NCI-H1436 (cell line): ENCODE measurements around the gene RAB17.
"Not testable (repeated sequence)": the region's sequence is repeated elsewhere in the genome, so short reads cannot be mapped to it uniquely, and the experiment has no call there.

Experiments used
- DNase-seq: peaks from one replicate; lab custom pipeline; 2025; lab: John Stamatoyannopoulos, UW

RAB17 gene

DNA sequence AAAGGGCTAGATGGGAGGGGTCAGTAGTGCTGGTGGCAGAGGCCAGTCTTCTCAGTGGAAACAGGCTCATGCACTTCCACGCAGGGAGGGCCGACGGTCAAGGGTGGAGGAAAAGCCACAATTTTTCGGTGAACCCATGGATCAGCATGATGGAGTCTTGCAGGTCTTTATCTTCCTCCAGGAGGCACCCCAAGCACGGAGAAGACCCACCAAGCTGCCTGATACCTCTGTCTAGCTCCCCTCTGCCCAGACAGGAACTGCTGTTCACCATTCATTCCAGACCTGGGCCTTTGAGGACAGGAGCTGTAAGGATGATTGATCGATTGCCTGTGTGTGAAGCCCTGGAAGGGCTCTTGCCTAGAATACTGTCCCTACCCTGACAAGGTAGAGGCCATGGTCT lies 34.0 kb upstream of the RAB17 start:
- no peak for DNase-seq

DNA sequence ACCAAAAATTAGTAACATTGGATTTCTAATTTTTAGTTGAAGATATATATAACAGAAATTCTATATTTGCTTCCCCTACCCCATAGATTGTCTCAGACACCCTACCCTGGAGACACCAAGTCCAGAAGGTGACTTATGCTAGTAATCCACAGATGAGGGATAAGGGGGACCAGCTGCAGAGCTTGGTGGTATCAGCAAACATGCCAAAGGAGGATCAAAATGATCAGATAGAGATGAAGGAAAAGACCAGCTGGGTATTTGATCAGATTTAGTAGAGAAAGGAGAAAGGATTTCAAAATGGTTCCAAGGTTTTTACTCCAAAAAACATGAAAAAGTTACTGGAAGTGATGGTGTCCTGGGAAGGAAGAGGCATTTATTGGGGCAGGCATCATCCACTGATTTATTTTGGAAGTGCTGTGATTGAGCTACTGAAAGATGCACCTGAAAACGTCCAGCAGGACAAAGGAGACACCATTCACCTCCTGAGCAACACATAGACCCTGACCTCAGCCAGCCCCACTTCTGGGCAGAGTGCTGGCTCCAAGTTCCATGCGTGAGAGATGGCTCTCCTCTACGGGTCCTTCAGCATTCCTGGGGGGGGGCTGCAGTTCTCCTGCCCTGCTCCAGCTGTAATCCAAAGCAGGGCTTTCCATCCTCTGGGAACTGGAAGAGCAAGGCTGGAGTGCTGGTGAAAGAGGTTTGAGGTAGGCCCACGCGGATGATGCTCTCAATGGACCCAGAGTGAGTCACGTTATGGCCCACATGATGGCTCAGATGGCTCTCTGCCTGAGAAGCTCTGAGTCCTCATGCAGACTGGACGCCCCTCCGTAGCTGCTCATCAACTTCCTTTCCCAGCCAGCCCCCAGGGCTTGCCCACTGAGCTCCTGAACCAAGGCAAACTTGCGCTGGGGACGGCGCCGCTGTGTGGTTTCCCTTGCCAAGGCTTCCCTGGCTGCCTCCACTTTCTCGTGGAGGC lies 33.2 kb upstream of the RAB17 start:
- DNase-seq: no peak

DNA sequence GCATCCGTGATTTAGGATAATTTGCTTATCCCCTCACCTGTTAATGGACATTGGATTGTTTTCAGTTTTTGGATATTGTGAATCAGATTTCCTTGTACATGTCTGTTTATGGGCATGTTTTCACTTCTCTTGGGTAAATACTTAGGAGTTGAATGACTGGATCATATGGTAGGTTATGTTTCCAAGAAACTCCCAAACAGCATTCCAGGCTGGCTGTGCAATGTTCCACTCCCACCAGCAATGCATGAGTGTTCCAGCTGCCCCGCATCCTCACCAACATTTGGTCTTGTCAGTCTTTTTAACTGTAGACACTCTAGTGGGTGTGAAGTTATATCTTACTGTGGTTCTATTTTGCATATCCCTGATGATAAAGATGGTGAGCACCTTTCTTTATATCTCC lies 27.9 kb upstream of the RAB17 start:
- no peak for DNase-seq

DNA sequence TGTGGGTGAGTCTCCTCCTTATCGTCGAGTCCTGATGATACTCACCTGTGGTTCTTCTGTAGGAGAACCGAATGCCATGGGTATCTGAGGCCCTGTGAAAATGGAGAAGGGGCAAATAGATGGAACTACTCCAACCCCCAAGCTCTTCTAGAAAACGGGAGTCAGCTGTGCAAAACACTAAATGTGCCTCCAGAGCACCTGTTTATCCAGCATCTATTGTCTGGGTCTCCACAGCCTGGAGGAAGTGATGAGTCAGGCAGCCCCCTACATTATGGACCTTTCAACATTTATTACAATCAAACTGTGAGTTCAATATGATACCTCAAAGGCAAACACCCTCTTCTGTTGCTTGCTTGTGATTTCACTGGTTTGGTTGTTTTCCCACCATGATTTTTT lies 27.1 kb upstream of the RAB17 start:
- DNase-seq: no peak

DNA sequence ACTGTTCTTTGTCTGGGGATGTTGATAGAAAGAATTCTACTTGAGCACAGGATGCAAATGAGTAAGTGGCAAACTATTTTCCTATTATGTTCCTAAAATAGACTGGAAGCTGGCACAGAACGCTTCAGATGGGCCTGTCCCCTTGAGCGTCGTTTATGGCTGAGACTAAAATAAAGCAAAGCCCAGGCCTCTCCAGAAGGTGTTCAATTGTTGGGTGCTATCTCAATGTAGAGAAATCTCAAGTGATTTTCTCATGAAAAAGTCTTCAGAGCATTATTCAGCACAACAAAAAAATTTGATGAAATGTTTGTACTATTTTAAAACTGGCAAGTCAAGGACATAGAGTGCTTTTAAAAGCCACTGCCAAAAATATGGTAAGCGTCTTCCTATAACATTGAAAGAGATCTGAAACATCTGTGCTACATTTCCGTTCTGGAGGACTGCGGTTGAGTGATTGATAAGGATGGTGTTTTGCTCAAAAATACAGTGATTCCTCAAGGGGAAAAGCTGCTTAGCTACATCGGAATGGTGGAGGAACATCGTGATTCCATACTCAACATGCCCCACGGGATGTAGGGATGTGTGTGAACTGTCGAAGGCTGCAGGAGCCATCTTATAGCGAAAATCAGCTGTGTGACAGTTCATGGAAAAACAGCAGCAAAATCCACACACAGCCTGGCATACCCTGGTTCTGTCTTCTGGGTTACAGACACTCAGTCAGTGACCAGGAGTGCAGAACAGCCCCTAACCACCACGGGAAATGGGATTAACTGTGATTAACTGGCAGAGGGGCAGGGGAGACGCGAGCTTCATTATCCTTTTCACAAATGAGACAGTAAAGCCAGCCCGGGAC lies 26.4 kb upstream of the RAB17 start:
- no peak for DNase-seq

DNA sequence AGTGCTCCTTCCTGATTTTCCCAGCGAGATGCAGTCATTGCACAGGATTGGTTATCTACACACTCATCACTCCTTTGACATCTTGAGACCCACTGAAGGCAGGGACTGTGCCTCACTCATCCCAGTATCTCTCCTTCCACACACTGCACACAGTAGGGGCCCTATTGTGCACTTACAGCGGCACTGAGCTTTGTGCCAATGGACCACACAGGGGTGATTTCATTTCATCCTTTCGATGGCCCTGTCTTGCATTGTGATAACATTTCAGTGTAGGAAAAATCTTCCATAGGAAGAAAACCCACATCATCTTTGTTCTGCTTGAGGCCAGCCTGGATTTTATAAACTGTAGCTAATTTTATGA lies 25.8 kb upstream of the RAB17 start:
- DNase-seq: no peak

DNA sequence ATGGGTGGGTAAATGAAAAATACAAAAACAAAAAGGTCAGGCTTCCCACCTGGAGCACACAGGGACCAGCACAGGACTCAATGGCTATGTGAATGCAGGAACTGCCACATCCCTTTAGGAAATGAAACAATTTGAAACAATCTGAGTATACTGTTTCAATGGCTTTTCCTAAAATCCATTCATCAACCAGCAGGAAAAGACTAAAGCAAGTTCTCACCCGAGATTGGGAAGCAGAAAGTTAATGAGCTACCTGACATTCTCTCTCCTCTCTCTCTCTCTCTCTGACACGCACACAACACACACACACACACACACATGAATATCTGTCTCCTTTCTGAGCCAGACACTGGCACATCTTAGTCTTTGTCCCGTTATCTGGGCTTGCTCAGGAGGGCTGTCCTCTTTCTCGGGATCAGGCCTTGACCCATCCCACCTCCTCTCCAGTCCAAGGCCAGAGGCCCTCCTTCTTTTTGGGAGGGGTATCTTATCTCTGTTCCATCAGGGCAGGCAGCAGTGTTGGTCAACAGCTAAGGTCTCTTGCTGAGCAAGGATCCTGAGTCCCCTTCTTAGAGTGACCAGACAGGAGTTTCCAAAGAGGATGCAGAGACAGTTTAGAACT lies 25.2 kb upstream of the RAB17 start:
- no peak for DNase-seq

DNA sequence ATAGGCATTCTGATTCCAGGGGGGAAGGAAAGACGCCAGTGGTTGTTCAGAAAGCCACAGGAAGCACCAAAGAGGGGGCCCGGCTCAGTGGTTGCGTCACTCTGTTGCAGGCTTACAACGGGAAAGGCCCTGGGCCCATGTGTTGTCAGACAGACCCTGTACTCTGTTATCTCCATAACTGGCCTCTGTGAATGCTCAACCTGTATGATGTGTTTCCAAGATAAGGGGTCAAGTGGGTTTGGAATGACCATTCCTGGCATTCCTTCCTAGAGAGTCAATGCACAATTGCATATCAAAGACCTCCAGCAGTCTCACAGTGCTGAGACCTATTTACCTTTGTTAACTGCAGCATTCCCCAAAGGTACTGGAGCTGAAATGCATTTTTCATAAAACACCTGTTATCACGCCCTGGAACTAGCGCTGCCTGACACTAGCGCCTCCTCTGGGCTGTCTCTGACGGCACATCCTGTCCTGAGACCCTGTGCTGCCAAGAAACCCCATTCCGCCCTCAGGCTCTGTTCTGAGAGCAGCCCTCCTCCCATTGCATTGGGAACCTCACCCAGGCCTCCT lies 23.7 kb upstream of the RAB17 start:
- no peak for DNase-seq

DNA sequence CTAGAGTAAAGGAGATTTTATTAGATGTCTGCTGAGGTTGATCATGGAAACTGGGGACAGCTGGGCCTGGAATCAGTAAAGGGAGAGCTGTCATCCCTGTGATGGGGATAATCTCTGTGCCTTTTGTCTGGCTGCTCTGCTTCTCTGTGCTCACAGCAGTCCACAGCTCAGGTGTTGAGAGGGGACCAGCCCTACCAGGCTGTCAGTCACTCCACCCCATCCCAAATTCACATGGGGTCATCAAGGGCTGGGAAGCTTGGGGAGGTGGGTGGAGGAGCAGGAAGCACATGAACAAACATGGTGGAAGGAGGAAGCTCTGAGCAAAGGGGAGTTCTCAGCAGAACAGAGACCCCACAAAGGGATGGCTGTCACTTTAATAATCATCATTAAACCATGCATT lies 23.1 kb upstream of the RAB17 start:
- no peak for DNase-seq

DNA sequence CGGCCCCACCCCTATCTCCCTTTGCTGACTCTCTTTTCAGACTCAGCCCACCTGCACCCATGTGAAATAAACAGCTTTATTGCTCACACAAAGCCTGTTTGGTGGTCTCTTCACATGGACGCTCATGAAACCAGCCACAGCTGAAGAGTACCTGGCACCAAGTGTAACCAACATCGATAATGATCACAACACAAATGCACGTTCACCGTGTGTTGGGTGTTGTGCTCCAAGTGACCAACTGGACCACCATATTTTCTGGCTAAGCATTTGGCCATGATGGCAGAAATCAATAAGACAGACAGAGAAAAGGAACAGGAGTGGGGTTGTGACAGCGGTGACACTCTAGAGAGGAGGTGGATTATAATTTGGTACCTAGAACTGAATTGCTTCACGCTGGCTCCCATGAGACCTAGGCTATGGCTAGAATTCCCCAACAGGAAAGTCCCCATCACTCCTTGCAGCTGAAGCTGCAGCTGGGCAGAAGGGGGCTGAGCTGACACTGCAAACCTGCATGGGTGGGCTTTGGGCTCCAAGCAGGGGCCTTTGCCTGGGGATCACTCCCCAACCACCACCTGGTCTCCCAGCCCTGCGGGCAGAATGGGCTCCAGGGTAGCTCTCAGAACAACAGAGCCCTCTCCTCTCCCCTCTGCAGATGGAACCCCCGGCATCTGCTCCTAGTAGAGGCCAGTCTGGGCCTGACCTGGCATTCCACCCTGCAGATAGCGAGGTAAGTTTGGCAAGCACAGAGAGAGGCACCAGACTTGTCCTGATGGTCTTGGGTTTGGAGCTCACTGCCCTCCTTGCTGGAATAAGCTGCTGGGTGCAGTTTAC lies 22.2 kb upstream of the RAB17 start:
- DNase-seq: no peak

DNA sequence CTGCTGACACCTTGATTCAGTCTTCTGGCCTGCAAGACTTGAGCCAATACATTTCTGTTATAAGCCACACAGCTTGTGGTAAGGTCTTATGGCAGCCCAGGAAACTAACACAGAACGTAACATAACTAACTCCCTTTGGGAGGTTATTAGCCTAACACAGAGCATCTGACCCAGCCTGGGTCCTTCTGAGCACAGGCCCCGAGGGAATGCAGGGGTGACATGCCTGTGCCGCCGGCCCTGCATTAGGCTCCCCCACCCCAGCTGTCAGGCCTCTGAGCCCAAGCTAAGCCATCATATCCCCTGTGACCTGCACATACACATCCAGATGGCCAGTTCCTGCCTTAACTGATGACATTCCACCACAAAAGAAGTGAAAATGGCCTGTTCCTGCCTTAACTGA lies 16.0 kb upstream of the RAB17 start:
- DNase-seq: not testable (repeated sequence)

DNA sequence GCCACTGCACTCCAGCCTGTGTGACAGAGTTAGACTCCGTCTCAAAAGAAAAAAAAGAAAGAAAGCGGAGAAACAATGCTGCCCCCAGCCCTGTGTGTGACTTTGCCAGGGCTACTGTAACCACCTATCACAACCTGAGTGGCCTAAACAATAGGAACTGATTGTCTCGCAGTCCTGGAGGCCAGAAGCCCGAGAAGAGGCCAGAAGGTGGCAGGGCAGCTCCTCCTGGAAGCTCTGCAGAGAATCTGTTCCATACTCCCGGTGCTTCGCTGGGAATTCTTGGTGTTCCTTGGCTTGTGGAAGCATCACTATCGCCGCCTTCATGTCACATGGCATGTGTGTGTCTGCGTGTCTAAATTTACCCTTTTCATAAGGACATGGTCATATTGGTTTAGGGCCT lies 14.4 kb upstream of the RAB17 start:
- DNase-seq: no peak

DNA sequence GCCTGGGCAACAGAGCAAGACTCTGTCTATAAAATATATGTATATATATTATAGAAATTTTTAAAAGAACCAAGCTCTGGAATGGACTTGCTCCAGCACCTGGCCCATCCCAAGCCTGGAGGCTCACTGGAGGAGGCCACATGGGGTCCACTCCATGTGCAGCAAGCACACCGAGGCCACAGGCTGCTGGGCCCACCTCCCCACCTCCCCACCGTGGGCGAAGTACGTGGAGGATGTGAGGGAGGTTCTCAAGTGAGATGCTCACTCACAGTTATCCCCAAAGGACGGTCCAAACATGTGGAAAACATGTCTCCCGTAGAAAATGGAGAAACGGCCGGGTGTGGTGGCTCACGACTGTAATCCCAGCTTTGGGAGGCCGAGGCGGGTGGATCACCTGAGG lies 13.9 kb upstream of the RAB17 start:
- DNase-seq: no peak

DNA sequence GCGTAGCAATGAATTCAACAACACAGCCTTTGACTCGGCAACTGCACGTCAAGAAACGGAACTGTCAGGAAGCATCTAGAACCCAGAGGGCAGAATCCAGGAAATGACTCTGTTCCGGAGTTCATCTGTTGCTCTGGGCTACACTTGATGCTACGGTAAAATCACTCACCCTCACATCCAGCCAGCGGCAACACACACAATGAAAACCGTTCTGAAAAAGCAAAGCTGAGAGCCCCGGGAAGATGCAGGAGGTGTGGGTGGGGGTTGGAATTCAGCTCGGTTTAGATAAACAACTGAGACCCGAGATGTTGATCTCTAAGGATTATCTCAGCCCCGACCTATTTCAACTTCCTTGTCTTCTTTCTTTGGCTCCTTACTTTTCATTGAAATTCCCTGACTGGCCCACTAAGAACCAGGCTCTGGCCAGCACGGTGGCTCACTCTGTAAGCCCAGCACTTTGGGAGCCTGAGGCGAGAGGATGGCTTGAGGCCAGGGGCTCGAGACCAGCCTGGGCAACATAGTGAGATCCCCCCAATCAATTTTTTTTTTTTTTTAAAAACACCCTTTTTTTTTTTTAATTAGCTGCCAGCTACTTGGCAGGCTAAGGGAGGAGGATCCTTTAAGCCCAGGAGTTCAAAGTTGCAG lies 13.3 kb upstream of the RAB17 start:
- DNase-seq: no peak

DNA sequence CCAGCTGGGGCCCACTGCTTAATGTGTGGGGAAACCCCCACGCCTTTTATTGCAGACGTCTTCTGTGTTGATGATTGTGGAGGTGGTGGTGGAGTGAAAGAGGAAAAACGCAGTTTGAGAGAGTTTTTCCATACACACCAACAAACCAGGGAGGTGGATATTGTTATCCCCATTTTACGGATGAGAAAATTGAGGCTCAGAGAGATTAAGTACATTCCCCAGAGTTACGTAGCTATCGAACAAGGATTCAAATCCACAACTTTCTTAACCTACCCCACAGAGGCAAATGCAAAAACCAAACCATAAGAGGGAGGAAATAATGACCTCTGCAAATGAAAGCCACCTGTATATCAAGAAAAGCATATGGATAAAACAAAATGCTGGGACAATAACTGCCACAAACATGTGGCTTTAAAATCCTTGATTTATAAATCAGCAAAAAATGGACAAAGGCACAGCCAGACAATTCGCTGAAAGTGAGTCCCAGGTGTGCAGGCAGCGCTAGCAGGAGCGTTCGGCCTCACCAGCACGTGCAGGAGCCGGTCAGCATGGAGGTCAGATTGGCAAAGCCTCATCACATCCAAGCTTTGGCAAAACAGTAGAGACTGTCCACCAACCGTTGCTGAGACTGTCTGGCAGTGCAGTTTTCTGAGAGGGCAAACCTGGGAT lies 12.6 kb upstream of the RAB17 start:
- no peak for DNase-seq

DNA sequence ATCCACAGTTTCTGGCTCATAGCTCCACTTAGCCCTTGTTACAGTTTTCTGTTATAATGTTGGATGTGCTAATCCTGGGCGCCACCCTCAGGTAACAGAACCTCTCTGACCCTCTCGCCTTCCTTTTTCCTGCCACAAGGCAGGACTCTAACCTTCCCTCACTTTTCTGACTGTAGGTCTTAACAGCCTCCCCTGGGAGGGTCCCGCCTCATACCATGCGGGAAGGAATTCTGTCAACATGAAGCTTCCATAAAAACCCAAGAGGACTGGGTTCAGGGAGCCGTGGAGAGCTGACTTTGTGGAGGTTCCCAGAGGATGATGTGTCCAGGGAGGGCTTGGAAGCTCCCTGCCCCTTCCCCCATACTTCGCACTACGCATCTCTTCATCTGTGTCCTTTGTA lies 11.9 kb upstream of the RAB17 start:
- no peak for DNase-seq

DNA sequence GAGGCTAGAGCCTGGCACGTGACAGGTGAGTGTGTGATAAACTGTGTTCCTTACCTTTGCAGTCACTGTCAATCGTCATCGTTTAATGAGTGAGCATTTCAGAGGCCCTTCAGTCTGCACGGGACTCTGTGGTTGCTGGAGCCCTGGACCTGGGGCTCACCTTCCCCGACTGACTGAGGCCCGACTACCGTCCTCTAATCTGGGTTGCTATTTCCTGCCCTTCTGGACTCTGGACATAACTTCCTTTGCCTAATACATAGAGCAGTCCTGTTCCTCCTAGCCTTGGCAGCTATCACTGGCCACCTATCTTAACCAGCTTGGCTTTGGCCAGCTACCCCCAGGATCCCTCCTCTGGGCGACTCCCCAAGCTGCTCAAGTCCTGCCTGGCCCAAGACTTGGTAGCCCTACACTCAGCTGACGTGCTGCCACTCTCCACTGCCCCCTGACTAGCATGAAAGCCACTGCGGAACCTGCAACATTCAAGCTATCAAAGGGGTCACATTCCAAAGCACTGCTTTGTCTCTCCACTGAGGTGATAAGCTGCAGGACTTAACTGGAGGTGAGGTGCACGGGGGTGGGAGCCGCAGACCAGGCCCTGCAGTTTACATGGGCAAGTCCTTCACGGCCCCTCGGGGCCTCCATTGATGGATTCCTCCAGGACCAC lies 11.1 kb upstream of the RAB17 start:
- DNase-seq: no peak

DNA sequence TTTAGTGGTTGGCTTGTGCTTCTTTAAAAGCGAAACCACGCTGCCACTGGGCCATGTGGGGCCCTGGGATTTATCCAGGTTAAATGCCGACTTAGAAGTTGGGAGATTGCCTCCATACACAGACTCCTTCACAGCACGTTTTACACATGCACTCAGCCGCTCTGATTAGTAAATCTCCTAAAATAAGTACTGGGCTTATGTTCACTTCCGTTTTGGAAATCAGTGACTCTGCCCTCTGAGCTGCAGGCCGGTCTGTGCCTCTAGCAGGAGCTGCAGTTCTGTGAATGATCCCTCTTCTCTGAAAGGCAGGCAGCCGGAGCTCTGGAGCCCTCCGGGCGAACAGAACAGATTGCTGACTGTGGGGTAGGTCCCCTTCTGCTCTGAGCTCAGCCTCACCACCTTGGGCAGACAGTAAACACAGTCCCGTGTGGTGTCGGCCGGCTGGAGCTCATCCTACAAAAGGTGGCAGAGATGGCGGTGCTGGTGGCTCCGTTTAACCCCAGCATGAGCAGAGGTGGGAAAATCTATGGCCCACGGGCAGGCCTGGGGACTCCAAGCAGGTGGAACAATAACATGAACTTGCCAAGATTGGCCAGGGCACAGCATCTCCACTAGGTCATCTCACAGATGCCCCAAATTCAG lies 9.8 kb upstream of the RAB17 start:
- no peak for DNase-seq

DNA sequence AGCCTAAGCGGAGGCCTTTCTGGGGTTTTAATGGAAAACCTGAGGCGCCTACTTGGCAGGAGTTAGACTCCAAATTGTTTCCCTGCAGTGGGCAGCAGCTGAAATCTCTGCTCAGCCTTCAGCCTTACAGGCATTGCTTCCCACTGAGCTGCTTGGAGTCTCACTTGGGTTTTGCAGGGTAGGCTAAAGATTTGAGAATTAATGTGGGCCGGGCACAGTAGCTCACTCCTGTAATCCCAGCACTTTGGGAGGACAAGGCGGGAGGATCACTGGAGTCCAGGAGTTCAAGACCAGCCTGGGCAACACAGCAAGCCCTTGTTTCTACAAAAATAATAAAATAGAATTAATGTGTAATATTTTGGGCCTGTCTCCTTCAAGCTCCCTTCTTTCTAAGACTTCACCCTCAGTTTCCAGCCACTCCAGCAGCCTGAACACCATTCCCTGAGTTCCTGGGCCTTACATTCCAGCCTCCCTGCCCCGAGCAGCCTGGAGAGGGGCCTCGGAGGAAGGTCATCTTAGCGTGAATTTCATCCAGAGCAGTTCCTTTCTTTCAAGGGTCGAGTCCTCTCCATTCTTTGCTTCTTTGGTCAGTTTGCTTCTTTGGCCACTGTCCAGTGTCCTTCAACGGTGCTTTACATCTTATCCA lies 9.1 kb upstream of the RAB17 start:
- no peak for DNase-seq
